HG02884 (cell line): ENCODE results near the gene TGM5.

Experiments used
- ATAC-seq: cut with Tn5 transposase; IDR thresholded peaks from one replicate; pipeline ENCODE4 v1.9.1; 2021; ENCODE audit warnings: mild to moderate bottlenecking, moderate library complexity; ENCODE audit not compliant: unreplicated experiment

Gene TGM5

GRCh38 chr15:43219929-43220928 lies 46.5 kb downstream of the TGM5 start:
- no peak for ATAC-seq

GRCh38 chr15:43218908-43219706 lies 47.6 kb downstream of the TGM5 start:
- no peak for ATAC-seq

GRCh38 chr15:43215961-43216360 lies 50.8 kb downstream of the TGM5 start:
- ATAC-seq = no peak

GRCh38 chr15:43214592-43215295 lies 52.0 kb downstream of the TGM5 start:
- ATAC-seq = no peak

GRCh38 chr15:43214169-43214568 lies 52.6 kb downstream of the TGM5 start:
- ATAC-seq = no peak

- no peak for ATAC-seq
These were observed 53.3 kb downstream of the TGM5 start for GRCh38 chr15:43213466-43213865.

GRCh38 chr15:43212951-43213350 lies 53.8 kb downstream of the TGM5 start:
- no peak for ATAC-seq

GRCh38 chr15:43212299-43212698 lies 54.4 kb downstream of the TGM5 start:
- no peak for ATAC-seq

GRCh38 chr15:43211224-43211735 lies 55.4 kb downstream of the TGM5 start:
- ATAC-seq = no peak

- ATAC-seq = no peak
These were observed 55.9 kb downstream of the TGM5 start for GRCh38 chr15:43210807-43211206.

GRCh38 chr15:43210172-43210745 lies 56.5 kb downstream of the TGM5 start:
- ATAC-seq = no peak

- no peak for ATAC-seq
These were observed 57.5 kb downstream of the TGM5 start for GRCh38 chr15:43209059-43209824.

- no peak for ATAC-seq
These were observed 58.4 kb downstream of the TGM5 start for GRCh38 chr15:43208052-43209002.

- no peak for ATAC-seq
These were observed 59.7 kb downstream of the TGM5 start for GRCh38 chr15:43207024-43207423.

GRCh38 chr15:43206054-43206453 lies 60.7 kb downstream of the TGM5 start:
- no peak for ATAC-seq

GRCh38 chr15:43204016-43204901 lies 62.5 kb downstream of the TGM5 start:
- no peak for ATAC-seq

- ATAC-seq = no peak
These were observed 66.7 kb downstream of the TGM5 start for GRCh38 chr15:43199945-43200488.
